Occipital lobe (tissue), 2 donors: Measurements from ENCODE around the gene DNAJB2. TPM values are rescaled to one million over a fixed set of nuclear protein-coding genes. Genes with fewer than 3 reads are reported as not detected.
"Not testable (repeated sequence)": the region's sequence is repeated elsewhere in the genome, so short reads cannot be mapped to it uniquely, and the experiment has no call there.

Experiments
- DNase-seq: peaks from one replicate; lab custom pipeline; 2025; lab: John Stamatoyannopoulos, UW
- total RNA-seq: library from RNA; depleted of rRNA; stranded (reverse); fragments of >200 nt; gene quantifications from one replicate; pipeline ENCODE4 v1.2.3, GENCODE V29; 2014

The DNAJB2 gene
- total RNA-seq, 1 donor from 2014 or later, result 73.2 TPM

DNA sequence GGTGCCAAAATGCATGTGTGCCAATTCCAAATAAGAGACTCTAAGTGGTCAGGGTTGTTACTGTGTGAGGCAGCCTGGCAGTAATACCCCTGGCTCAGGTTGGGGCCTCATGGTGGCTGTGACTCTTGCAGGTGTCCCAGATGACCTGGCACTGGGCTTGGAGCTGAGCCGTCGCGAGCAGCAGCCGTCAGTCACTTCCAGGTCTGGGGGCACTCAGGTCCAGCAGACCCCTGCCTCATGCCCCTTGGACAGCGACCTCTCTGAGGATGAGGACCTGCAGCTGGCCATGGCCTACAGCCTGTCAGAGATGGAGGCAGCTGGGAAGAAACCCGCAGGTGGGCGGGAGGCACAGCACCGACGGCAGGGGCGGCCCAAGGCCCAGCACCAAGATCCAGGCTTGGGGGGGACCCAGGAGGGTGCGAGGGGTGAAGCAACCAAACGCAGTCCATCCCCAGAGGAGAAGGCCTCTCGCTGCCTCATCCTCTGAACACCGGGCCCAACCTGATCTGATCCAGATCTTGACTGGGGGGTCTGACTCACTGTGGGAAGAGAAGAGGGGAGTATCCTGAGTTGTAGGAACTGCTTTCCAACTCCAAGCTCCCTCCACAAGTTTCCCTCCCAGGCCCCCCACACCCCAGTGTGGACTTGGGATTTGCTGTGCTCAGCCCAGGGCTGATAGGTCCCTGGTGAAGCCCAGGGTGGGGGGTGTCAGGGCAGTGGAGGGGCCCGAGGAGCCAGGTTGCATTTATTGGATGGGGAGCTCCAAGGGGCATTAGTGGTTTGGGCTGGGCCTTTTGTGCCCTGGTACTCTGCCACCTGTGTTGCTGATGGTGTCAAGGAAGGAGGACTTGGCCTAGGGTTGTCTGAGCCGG lies 5.6 kb downstream of the DNAJB2 start:
- DNase-seq, result no peak

DNA sequence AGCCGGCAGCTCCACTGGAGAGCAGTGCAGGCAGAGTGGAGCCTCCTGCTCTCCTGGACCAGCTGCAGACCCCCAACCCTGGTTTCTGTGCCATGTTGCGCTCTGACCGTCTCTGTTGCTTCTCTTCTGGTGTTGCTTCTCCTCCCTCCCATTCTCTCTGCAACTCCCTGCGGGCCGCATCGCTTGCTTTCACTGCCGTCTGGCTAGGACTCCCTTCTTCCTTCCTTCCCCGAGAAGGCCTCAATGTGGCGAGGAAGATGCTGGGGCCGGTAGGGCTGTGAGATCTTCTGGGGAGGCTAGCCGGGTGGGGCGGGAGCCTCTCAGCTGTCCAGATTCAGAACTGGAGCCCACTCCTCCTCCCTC lies 6.2 kb downstream of the DNAJB2 start:
- DNase-seq, result no peak

DNA sequence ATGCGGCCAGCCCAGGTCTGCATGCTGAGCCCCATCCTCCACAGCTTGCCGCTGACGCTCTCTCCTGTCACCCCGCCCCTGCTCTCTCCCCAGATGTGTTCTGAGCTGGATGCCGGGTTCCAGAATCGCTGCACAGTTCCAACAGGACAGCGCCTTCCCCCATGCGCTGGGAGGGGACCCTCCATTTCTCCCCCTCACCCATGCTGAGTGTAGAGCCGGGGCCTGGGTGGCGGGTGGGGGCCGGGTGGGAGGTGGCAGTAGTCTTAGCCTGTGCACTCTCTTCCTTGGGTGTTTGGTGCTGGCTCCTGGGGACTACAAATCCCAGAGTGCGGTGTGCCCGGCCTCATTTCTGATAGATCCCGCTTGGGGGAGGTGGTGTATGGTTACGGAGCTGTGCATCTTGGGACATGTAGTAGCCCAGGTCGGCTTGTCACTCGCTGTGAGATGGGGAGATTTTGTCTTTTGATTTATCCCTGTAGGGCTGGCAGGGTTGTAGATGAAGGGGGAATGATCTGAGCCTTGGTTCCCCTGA lies 6.8 kb downstream of the DNAJB2 start:
- DNase-seq, result peak; percentile 64

DNA sequence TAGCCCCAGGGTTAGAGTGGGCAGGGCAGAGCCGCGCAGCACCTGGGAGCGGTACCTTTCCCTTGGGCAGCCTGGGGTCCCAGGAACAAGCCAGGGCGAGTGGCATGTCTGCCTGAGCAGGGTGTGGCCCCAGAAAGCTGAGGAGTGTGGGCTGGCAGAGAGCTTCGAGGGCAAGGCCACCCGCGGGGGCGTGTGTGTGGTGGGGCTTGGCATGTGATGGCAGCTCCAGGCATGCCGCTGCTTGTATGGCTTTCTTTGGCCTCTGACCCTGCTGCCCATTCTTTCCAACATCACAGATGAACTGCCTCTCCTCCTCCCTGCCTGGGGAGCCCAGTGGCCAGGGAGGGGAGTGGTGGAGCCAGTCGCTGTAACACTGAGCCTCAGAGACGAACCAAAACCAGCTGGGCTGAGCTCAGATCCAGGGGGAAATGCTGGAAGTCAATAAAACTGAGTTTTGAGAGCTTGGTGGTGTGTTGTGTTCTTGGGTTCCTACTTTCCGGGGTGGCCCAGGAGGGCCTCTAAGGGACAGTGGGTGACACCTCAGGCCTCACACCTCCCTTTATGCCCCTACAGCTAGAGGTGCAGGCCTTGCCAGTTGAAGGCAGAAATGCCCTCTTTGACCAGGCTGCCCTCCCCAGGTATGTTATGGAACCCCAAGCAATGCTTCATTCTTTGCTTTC lies 7.4 kb downstream of the DNAJB2 start:
- peak; percentile 27 for DNase-seq

DNA sequence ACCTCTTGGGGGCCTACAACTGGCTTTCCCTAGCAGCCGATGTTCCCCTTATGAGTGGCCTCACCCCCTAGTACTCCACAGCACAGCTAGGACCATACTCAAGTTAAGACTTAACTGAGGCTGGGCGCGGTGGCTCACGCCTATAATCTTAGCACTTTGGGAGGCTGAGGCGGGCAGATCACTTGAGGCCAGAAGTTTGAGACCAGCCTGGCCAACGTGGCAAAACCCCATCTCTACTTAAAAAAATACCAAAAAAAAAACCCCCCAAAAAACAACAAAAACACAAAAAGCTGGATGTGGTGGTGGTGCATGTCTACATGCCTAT lies 7.9 kb downstream of the DNAJB2 start:
- not testable (repeated sequence) for DNase-seq

DNA sequence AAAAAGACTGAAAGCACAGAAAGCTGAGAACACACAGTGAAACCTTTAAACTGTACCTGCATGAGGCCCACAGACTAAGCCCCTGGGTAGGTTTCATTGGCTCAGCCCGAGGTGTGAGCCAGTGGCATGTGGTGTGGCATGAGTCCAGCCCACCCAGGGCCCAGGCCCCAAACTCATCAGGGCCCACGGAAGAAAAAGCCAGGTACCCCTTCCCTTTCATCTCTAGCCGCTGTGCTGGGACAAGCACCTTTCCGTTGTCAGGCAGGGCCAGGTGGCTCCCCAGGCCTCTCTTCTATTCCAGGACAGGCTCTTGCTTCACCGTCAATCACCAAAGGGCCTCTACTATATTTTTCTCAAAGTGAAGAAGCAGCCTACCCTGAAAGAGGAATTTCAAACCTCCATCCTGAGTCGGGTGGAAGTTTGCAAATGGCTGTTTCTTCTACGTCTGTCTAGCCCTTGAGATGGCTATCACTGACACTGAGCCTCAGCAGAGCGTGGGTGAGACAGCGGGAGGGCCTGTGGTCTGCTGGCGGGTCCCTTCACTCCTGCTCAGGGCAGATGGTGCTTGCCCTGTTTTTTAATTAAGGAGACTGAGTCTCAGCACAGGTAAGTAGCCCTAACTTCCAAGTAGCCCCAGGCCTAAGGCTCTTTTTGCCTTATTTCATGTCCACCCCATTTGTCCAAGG lies 8.6 kb downstream of the DNAJB2 start:
- DNase-seq, result no peak

DNA sequence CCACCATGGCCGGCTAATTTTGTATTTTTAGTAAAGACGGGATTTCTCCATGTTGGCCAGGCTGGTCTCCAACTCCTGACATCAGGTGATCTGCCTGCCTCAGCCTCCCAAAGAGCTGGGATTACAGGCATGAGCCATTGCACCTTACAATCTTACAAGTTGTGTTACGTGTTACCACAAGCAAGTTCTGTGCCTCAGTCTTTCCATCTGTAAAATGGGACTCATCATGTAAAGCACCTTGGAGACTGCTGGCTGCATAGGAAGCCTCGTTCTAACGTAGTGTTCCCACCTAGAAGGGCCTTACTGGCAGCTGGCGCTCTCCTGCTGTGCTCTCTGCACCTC lies 10.0 kb downstream of the DNAJB2 start:
- no peak for DNase-seq

DNA sequence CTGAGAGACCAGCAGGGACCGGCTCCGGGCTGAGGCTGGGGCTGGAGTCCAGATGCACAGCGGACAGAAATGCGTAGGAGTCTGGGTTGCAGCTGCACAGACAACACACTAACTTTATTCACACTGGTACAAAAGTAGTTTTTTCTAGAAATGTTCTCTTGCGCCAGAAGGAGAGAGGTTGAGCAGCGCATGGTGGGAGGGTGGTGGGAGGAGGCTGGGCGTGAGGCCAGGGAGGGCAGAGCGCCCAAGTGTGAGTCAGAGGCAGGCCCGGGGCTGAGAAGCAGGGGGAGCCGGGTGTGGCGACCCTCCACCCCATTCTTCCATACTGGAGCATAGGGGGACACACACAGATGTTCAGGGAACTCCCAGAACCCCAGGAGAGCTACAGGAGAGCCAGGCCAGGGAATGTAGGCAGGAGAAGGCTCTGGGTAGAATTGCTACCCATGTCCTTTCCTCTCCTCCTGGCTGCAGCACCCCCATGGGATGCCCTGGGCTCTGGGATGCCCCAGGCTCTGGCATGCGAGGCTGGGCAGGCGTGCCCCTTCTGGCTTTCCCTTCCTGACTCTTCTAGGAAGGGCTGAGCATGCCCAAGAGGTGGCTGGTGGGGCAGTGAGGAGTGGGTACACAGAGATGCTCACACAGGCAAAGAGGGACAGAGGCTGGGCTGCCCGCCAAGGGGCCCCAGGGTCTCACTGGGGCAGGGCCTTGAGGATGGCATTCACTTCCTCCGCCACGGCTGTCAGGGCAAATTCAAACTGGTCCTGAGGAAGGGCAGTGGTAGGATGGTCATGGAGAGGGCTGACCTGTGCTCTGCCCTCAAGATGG lies 10.6 kb downstream of the DNAJB2 start:
- DNase-seq, result peak; percentile 83

DNA sequence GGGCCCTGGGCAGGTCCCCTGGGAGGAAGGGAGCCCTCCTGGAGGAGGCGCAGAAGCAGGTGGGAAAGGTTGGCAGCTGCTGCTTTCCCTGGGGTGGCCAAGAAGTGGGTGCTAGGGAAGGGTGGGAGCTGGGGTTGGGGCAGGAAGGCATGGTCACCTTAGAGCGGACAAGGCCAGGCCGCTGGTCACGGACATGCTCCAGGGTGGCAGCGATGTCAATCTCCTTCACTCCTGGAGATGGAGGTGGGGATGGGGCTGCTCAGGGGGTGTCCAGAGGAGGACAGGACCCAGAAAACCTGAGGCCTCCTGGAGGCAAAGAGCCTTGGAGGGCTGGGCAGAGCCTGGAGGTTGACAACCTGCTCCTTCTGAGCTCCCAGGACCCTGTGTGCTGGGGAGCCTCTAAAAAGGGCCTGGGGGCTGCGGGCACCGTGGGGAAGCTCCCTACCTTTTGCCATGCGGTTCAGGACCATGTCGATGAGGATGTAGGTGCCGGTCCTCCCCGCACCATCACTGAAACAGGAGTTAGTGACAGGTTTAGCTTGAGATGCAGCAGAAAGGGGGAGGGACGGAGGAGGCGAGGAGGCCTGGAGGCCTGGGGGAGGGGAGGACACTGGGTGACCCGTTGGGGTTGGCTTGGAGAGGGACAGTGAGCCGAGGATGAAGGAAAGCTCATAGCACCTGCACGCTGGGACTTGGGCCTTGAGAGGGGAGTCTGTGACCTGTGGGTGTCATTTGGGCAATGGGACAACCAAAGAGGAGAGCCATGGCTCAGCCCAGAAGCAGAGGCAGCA lies 11.4 kb downstream of the DNAJB2 start:
- DNase-seq, result no peak

DNA sequence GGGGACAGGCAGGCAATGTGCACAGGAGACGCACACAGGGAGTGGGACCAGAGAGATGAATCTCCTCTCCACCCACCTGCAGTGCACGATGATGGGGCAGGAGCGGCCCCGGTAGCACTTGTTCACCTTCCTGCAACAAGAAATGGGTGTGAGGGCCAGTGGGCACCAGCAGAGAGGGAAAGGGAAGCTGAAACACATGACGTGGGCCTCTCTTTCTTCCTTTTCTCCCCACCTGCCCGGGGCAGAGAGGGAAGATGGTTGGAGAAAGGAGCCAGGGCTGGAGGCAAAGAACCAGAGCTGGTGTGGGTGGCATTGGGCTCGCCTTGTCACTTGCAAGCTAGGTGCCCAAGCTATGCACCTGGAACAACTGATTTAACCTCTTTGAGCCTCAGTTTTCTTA lies 12.2 kb downstream of the DNAJB2 start:
- DNase-seq, result no peak

DNA sequence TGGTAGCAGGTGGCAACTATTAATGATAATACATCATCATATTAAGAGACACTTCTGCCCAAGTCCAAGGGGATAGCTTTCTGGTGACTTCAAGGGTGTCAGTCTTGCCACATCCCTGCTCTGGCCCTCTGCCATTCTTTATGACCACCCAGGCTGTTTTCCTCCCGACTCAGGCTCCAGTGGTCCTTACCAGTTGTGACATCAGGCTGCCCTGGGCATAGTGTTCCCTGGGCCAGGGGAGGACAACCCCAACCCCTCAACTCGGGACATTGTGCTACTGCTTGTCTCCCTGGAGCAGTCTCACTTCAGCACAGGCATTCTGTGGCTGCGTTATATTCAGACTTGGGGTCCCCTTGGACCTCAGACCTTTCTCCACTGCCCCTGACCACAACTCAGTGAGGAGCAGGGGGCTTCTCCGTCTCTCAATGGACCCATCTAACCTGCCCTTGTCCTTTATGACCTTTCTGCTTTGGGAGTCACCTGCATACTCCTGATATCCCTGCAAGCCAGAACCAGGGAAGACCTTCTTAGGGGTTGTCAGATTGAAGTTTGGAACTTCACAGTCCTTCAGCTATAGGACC lies 12.8 kb downstream of the DNAJB2 start:
- DNase-seq, result no peak

DNA sequence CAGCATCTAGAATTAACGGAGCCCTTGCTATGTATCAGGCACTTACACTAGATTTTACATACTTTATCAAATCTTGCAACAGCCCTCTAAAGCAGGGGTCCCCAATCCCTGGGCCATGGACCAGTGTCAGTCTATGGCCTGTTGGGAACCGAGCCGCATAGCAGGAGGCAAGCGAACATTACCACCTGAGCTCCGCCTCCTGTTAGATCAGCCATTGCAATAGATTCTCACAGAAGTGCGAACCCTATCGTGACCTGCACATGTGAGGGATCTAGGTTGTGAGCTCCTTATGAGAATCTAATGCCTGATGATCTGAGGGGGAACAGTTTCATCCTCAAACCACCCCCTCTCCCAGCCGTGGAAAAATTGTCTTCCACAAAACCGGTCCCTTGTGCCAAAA lies 13.4 kb downstream of the DNAJB2 start:
- DNase-seq, result no peak

DNA sequence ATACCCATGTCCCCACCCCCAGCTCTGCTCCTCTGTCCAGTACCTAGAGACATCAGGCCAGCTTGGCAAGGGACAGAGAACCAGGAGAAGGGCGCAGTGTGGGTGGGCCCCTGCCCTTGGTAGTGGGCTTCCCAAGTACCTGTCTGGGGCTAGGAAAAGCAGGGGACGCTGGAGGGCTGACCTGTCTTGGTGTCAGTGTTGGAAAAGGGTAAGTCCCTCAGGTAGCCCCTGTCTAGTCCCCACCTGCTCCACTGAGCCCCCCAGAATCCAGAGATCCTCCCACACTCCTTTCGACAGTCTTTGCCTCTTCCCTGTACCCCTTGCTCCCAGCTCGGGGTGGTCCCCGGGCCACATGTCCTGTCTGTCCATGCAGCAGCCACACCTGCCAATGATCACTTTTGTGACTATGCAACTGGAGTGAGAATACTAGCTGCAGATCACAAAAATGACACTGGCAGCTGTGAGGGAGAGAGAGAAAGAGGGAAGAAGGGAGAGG lies 14.6 kb downstream of the DNAJB2 start:
- DNase-seq, result no peak

DNA sequence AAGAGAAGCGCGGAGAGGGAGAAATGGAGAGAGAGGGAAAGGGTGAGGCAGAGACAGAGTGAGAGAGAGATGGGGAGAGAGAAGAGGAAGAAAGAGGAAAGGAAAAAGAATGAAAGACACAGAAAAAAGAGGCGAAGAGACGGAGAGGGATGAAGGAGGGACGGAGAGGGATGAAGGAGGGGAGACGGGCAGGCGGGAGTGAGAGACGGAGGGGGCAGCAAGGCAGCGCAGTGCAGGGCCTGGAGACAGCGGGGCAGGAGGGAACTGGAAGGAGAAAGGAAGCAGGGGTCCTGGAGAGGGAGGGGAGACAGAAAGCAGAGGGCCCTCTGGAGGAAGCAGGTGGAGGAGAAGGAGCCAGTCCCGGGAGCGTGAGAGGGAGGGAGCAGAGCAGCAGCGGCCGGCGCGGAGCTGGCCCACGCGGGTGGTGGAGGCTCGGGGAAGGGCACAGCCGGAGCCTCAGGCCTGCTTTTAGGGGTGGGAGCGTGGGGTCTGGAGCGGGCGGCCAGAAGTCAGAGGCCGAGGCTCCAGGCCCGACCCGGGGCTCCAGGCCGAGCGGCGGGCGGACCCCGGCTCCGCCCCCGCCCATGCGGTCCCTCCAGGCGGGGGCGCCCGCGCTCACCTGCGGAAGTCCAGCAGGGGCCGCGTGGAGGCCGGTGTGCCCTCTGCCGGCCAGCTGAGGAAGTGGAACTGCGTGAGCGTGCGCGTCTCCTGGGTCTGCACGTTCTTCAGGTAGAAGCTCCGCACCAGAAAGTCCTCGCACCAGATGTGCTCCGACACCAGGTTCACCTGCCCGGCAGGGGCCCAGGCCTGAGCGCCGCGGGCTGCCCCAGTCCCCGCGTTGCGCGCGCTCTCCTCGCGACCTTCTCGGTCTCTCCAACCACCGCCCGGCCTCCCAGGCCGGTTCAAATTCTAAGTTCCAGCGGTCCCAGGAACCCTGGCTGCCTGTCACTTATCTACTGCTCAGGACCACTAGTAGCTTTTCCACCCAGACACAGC lies 15.5 kb downstream of the DNAJB2 start:
- DNase-seq, result peak; percentile 52

DNA sequence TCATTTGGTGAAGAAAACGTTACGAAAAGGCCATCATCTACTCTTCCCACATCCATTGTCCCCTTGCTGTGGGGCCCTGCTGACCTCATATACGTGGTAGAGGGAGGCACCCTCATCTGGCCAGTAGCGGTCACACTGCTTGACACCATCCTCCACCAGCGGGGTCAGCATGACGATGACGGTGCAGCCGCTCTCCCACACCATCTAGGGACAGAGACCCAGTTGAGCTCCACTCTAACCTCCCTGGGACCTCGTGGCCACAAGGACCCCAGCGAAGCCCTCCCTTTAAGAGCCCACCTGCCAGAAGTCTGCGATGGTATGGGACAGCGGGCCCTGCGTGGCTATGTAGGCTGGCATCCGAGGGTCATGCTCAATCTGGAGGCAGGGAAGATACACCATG lies 17.0 kb downstream of the DNAJB2 start:
- no peak for DNase-seq

DNA sequence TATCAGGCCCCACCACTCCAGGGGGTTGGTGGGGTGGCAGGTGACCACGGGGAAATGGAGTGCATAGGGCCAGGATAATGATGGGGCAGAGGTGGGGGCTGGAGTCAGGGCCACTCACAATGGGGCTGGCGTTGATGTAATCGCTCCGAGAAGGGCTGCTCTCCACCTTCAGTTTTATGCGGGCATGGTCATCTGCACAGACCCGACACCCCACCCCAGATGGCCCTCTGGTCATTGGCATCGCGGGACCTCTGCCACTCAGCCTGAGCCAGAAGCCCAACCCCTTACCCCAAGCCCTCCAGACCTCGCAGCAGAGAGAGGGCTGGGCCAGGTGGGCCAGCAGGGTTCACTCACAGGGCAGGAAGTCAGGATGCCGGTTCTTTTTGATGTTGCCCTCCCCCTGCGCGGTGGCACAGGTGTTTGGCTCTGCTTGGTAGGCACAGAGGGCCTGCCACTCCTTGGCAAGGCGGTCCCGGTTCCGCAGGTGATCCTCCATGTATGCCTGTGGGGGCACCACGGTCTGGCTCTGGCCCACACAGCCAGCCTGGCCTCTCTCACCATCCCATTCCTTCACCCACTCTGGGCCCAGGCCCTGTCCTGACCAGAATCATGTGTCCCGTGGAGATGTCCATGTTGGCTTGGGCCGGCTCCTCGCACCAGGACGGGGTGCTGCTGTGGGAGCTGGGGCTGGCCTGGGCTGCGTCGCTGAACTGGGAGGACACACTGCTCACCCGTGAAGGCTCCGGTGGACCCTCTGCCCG lies 17.6 kb downstream of the DNAJB2 start:
- DNase-seq, result no peak

DNA sequence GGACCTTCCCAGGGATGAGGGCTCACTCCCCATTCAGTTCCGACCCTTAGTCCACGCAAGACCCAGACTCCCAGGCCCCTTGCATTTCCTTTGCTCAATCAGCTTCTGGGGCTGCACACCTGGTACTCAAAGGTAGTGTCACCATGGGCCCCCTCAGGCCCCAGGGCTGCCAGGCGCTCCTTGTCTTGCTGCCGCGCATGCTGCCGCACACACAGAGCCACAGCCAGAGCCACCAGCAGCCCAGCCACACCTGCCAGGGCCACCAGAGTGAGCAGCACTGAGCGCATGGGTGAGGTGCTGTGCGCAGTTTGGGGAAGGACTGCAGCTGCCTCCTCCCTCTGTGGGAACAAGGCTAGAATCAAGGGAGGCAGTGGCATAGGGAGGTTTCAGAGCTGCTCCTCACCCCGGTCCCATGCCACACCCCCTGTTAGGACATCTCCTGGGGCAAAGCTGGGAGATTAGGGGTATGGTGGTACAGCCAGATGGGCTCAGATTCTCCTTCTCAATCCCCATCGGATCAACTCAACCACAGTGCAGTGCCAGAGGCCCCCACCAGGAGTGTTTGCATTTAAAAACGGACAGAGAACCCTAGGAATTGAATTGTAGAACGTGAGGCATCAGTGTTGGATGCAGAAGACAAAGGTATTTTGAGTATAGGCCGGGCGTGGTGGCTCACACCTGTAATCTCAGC lies 18.7 kb downstream of the DNAJB2 start:
- no peak for DNase-seq
